GM19324 (cell line): Measurements from ENCODE around the gene KIF3B.
"Not testable (repeated sequence)": the region's sequence is repeated elsewhere in the genome, so short reads cannot be mapped to it uniquely, and the experiment has no call there.

Experiments
- ATAC-seq: cut with Tn5 transposase; IDR thresholded peaks from one replicate; pipeline ENCODE4 v1.9.1; 2021; ENCODE audit warnings: mild to moderate bottlenecking, moderate library complexity; ENCODE audit not compliant: unreplicated experiment, low FRiP score

The KIF3B gene

DNA sequence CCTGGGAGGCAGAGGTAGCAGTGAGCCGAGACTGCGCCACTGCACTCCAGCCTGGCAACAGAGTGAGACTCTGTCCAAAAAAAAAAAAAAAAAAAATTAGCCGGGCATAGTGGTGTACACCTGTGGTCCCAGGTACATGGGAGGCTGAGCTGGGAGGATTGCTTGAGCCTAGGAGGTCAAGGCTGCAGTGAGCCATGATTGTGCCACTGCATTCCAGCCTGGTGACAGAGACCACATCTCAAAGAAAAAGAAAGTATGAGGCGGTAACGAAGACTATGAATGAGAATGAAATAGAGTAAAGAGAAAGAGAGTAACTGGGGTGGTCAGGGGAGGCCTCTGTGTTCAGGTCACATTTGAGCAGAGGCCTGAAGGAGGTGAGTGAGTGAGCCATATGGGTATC is 31.2 kb upstream of the KIF3B start:
- not testable (repeated sequence) for ATAC-seq

DNA sequence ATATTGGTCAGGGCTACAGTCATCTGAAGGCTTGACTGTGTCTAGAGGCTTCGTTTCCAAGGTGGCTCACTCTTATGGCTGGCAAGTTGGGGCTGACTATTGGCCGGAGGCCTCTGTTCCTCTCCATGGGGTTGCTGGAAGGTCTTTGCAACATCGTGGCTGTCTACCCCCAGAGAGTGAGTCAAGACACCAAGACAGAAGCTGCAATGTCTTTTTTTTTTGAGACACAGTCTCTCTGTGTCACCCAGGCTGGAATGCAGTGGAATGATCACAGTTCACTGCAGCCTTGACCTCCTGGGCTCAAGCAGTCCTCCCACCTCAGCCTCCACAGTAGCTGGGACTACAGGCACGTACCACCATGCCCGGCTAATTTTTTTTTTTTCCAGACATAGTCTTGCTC is 29.4 kb upstream of the KIF3B start:
- ATAC-seq, result no peak

DNA sequence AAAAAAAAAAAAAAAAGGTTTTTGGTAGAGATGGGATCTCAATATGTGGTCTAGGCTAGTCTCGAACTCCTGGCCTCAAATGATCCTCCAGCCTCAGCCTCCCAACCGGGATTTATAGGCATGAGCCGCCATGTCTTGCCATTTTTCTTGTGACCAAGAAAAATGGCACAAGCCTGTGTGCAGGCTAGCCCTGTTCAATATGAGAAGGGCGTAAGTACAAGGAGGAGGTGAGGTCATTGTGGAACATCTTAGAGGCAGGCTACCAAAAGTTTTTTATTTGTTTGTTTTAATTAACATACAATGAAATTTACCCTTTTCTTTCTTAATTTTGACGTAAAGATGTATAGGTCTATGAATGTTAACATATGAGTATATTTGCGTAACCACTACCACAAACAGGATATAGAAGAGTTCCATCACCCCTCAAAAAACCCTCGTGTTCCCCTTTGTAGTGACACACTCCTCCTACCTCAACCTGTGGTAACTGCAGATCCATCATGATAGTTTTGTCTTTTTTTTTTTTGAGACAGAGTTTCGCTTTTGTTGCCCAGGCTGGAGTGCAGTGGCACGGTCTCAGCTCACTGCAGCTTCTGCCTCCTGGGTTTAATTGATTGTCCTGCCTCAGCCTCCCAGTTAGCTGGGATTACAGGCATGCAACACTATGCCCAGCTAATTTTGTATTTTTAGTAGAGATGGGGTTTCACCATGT is 28.3 kb upstream of the KIF3B start:
- ATAC-seq, result no peak

DNA sequence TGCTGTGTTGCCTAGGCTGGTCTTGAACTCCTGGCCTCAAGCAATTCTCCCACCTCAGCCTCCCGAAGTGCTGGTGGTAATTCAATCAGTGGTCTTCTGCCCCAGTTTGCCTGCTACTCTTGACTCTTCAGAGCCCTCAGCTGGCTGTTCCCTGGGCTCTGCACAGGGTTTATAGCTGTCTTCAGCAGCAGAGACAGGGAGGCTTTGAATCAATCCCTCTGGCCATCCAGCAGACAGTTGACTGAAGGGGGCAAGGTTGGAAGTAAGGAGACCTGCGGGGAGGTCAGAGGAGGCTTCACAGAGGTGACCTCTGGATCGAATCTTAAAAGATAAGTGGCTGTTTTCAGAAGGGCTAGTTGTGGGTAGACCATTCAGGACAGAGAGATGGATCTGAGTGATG is 26.0 kb upstream of the KIF3B start:
- ATAC-seq, result no peak

DNA sequence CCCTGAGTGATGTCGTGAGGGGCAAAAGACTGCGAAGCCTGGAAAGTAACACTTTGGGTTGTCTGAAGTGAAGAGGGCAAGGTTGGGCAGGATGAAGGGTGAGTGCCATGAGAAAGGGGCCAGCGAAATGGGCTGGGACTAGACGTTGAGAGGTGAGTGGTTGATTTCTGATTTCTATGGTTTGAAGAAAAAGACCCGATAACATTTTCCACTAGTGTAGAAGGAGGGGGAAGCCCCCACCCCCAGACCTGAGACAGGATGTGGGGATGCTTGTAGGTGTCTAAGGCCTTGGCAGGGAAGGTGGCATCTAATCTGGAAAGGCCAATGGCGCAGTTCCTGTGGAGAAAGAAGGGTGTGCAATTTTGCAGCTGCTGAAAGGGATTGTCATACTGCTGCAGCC is 25.3 kb upstream of the KIF3B start:
- ATAC-seq, result no peak

- not testable (repeated sequence) for ATAC-seq
Observed at GRCh38 chr20:32260973-32261372, 16.5 kb upstream of the KIF3B start.

GRCh38 chr20:32261644-32262043 is 15.8 kb upstream of the KIF3B start:
- no peak for ATAC-seq

DNA sequence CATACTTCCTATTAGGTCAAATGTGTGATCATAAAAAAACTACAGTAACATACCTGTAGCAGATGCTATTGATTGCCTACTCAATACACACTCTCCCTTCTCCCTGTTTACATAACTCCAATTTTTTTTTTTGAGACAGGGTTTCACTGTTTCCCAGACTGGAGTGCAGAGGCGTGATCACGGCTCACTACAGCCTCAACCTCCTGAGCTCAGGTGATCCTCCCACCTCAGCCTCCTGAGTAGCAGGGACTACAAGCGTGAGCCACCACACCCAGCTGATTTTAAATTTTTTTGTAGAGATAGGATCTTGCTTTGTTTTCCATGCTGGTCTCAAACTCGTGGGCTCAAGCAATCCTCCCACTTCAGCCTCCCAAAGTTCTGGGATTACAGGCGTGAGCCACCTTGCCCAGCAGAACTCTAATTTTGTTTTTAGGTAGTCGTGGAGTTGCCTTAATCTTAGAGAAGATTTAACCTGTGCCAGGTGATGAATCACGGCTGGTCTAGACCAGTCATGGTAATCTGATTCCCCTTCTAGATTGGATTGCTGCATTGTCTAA is 14.0 kb upstream of the KIF3B start:
- ATAC-seq, result no peak

DNA sequence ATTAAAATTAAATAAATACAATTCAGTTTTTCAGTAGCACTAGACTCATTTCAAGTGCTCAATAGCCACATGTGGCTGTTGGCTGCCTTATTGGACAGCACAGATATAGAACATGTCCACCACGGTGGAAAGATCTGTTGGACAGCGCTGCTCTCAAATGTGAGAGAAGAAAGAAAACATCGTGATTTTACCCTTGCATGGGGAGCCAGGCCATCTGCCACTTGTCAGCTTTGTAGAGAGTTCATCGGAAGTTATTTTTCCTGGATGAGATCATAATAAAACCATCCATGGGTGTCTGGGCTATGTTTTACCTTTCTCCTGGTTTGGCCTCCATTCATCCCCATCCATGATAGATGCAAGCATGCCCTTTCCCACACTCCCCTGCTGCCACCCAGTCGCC is 5.8 kb upstream of the KIF3B start:
- ATAC-seq, result no peak

- no peak for ATAC-seq
Observed at GRCh38 chr20:32274359-32274758, 3.1 kb upstream of the KIF3B start.

DNA sequence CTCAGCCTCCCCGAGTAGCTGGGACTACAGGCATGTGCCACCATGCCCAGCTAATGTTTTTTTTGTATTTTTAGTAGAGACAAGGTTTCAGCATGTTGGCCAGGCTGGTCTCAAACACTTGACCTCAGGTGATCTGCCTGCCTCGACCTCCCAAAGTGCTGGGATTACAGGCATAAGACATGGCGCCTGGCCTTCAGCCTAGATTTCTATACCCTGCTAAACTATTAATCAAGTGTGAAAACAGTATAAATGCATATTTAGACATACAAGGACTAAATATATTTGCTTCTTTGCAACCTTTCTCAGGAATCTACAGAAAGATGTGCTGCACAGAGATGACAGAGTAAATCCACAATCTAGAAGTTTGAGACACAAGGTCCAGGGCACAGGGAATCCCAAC is 2.3 kb upstream of the KIF3B start:
- ATAC-seq, result not testable (repeated sequence)

DNA sequence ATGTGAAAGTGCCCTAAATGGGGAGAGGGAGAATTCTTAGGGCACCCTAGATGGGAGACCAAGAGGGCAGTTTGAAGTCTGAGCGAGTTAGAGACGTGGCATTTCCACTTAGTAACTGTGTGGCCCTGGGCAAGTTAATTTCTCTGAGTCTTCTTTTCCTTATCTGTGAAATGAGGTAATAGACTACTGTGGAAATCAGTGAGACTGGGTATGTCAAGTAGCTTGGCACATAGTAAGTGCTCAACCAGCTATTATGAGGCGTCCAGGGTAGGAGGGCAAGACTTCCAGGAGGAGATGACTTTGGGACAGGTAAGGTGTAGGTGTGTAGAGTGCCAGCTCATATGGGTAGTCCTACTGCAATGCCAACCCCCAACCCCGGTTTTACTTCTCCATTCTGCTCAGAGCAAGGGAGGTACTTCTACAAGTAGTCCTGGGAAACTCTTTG is 770 bp downstream of the KIF3B start:
- peak; percentile 52 for ATAC-seq

DNA sequence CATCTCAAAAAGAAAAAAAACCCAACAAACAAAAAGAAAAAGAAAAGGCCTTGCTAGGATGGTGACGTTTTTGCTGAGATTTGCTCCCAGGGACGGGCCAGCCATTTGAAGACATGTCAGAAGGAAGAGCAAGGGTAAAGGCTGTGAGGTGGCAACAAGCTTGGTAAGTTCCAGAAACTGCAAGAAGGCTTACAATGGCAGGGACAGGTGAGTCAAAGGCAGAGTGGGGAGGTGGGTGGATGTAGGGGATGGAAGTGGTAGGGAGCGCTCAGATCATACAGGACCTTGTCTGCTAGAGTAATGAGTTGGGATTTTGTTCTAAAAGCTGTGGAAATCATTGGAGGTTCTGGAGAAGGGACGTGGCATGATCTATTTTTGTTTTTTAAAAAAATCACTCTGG is 4.3 kb downstream of the KIF3B start:
- no peak for ATAC-seq

- ATAC-seq, result no peak
Observed at GRCh38 chr20:32282461-32282860, 5.0 kb downstream of the KIF3B start.

- ATAC-seq, result peak; percentile 17
Observed at GRCh38 chr20:32285082-32285620, 7.7 kb downstream of the KIF3B start.

GRCh38 chr20:32285621-32286371 is 8.3 kb downstream of the KIF3B start:
- peak; percentile 80 for ATAC-seq

- ATAC-seq, result no peak
Observed at GRCh38 chr20:32287231-32287638, 9.8 kb downstream of the KIF3B start.

- ATAC-seq, result no peak
Observed at GRCh38 chr20:32288225-32288849, 10.9 kb downstream of the KIF3B start.

DNA sequence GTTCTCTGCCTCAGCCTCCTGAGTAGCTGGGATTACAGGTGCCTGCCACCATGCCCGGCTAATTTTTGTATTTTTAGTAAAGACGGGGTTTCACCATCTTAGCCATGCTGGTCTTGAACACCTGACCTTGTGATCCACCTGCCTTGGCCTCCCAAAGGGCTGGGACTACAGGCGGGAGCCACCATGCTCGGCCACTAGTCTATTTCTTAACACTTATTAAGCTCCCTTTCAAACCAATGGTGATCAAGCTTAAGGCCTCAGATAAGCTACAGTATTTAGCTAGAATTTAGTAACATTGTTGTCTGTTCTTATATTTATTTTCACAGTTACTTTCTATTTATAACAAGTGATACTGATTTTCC is 11.8 kb downstream of the KIF3B start:
- not testable (repeated sequence) for ATAC-seq

DNA sequence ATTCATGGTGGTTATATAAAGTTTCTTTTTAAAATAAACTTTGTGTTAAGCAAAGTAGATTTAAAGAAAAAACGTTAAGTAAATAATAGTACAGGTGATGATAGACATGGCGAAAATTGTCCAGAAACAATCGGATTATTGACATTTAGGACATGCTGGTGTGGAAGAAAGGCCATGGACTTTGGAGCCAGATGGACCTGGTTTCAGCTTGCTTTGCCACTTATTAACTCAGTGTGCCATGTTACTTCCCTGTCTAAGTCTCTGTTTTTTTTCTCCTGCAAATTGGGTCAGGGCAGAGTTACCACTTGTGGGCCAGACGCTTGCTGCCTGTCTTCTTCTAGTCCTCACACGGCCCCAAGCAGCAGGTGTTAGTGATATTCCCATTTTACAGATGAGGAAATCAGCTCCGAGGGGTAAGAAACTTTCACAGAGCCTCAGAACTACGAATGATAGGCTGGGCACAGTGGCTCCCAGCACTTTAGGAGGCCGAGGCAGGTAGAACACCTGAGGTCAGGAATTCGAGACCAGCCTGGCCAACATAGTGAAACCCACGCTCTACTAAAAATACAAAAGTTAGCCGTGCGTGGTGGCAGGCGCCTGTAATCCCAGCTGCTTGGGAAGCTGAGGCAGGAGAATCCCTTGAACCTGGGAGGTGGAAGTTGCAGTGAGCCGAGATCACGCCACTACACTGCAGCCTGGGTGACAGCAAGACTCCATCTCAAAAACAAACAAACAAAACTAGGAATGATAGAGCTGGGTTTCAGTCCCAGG is 12.4 kb downstream of the KIF3B start:
- ATAC-seq, result no peak
